Neural cell (in vitro differentiated cells): ENCODE measurements around the gene ZCCHC24. TPM values are rescaled to one million over a fixed set of nuclear protein-coding genes. Genes with fewer than 3 reads are reported as not detected.

Source experiments
- H2AFZ ChIP-seq: fragments of 200-600, 300-800 bp; sonication (generic), shearing (Covaris generic); 2 replicates; pipeline ENCODE4 v1.6.0; 2014; ENCODE audit warnings: low read depth, mild to moderate bottlenecking, antibody characterized with exemption, low read length, moderate library complexity
- H3F3A ChIP-seq: fragments of 200-600 bp; shearing (Covaris generic); 2 replicates; pipeline ENCODE4 v1.6.1; 2016; ENCODE audit warnings: mild to moderate bottlenecking, moderate library complexity, mixed read lengths, antibody characterized with exemption, low read length; ENCODE audit not compliant: insufficient read depth, poor library complexity, severe bottlenecking
- H3K27ac ChIP-seq: fragments of 200-600, 300-800 bp; sonication (generic), shearing (Covaris generic); 2 replicates; pipeline ENCODE4 v1.5.1; 2014; ENCODE audit warnings: mild to moderate bottlenecking, low read length, moderate library complexity
- H3K27me3 ChIP-seq: fragments of 300-800, 200-600 bp; sonication (generic), shearing (Covaris generic); 2 replicates; pipeline ENCODE4 v1.6.0; 2014; ENCODE audit warnings: mild to moderate bottlenecking, low read depth, low read length, moderate library complexity; ENCODE audit not compliant: insufficient read depth
- H3K36me3 ChIP-seq: fragments of 300-800, 200-600 bp; sonication (generic), shearing (Covaris generic); 2 replicates; pipeline ENCODE4 v1.5.1; 2014; ENCODE audit warnings: mild to moderate bottlenecking, antibody characterized with exemption, low read length, moderate library complexity; ENCODE audit not compliant: insufficient read depth
- H3K4me2 ChIP-seq: fragments of 300-800, 200-600 bp; sonication (generic), shearing (Covaris generic); 2 replicates; pipeline ENCODE4 v1.6.0; 2014; ENCODE audit warnings: mild to moderate bottlenecking, low read length
- H3K4me3 ChIP-seq: fragments of 300-800, 200-600 bp; sonication (generic), shearing (Covaris generic); 2 replicates; pipeline ENCODE4 v1.5.1; 2014; ENCODE audit warnings: mild to moderate bottlenecking, low read length, moderate library complexity
- H3K79me2 ChIP-seq: fragments of 200-600 bp; shearing (Covaris generic); replicated peaks from 2 replicates; pipeline ENCODE4 v1.6.0; 2014; ENCODE audit warnings: mild to moderate bottlenecking, low read length, moderate library complexity; ENCODE audit not compliant: insufficient read depth
- H3K9ac ChIP-seq: fragments of 300-800, 200-600 bp; sonication (generic), shearing (Covaris generic); 2 replicates; pipeline ENCODE4 v1.6.1; 2016; ENCODE audit warnings: mild to moderate bottlenecking, low read length, mixed read lengths
- H3K9me2 ChIP-seq: fragments of 200-600 bp; shearing (Covaris generic); 2 replicates; pipeline ENCODE4 v1.6.1; 2016; ENCODE audit warnings: mild to moderate bottlenecking, low read length, mixed read lengths; ENCODE audit not compliant: insufficient read depth
- H3K9me3 ChIP-seq: fragments of 200-600, 300-800 bp; sonication (generic), shearing (Covaris generic); 2 replicates; pipeline ENCODE4 v1.6.1; 2016; ENCODE audit warnings: mild to moderate bottlenecking, mixed run types, low read length, moderate library complexity, mixed read lengths
- H4K20me1 ChIP-seq: fragments of 200-600 bp; shearing (Covaris generic); 2 replicates; pipeline ENCODE4 v1.6.1; 2016; ENCODE audit warnings: mild to moderate bottlenecking, mixed run types; ENCODE audit not compliant: insufficient read depth
- CTCF ChIP-seq: fragments of 450-650 bp; IDR thresholded peaks from 2 replicates; pipeline ENCODE4 v1.5.1; 2014; ENCODE audit warnings: antibody characterized with exemption, mild to moderate bottlenecking, moderate library complexity; ENCODE audit not compliant: poor library complexity, severe bottlenecking
- EP300 ChIP-seq: fragments of 450-650 bp; conservative IDR thresholded peaks from 2 replicates; pipeline ENCODE4 v1.6.1; 2014; ENCODE audit warnings: antibody characterized with exemption, mild to moderate bottlenecking, moderate library complexity; ENCODE audit not compliant: poor library complexity, severe bottlenecking
- EZH2 ChIP-seq: fragments of 200-600, 300-800 bp; shearing (Covaris generic), sonication (generic); IDR thresholded peaks from 2 replicates; pipeline ENCODE4 v1.6.1; 2014; ENCODE audit warnings: antibody characterized with exemption, low read length, borderline replicate concordance, mild to moderate bottlenecking; ENCODE audit not compliant: insufficient read depth, poor library complexity, severe bottlenecking
- MXI1 ChIP-seq: fragments of 450-650 bp; conservative IDR thresholded peaks from 2 replicates; pipeline ENCODE4 v1.6.1; 2014; ENCODE audit warnings: antibody characterized with exemption, mild to moderate bottlenecking; ENCODE audit not compliant: poor library complexity, severe bottlenecking
- POLR2AphosphoS5 ChIP-seq: IDR thresholded peaks from 2 replicates; pipeline ENCODE4 v1.6.1; 2012
- RAD21 ChIP-seq: fragments of 450-650 bp; conservative IDR thresholded peaks from 2 replicates; pipeline ENCODE4 v1.6.1; 2014; ENCODE audit warnings: antibody characterized with exemption, mild to moderate bottlenecking, moderate library complexity
- REST ChIP-seq: IDR thresholded peaks from 2 replicates; pipeline ENCODE4 v1.6.1; 2012; ENCODE audit warnings: borderline replicate concordance
- SMC3 ChIP-seq: fragments of 450-650 bp; conservative IDR thresholded peaks from 2 replicates; pipeline ENCODE4 v1.6.1; 2014; ENCODE audit warnings: antibody characterized with exemption, mild to moderate bottlenecking, moderate library complexity; ENCODE audit not compliant: poor library complexity
- TAF1 ChIP-seq: IDR thresholded peaks from 2 replicates; pipeline ENCODE4 v1.6.1; 2012; ENCODE audit warnings: low read depth
- polyA plus RNA-seq: library from polyadenylated mRNA; depleted of rRNA; stranded (reverse); fragments of >200 nt; gene quantifications from 2 replicates; pipeline ENCODE4 v1.2.3, GENCODE V29; 2014

ZCCHC24 gene
- polyA plus RNA-seq, 1 donor from 2014 or later = not detected

DNA sequence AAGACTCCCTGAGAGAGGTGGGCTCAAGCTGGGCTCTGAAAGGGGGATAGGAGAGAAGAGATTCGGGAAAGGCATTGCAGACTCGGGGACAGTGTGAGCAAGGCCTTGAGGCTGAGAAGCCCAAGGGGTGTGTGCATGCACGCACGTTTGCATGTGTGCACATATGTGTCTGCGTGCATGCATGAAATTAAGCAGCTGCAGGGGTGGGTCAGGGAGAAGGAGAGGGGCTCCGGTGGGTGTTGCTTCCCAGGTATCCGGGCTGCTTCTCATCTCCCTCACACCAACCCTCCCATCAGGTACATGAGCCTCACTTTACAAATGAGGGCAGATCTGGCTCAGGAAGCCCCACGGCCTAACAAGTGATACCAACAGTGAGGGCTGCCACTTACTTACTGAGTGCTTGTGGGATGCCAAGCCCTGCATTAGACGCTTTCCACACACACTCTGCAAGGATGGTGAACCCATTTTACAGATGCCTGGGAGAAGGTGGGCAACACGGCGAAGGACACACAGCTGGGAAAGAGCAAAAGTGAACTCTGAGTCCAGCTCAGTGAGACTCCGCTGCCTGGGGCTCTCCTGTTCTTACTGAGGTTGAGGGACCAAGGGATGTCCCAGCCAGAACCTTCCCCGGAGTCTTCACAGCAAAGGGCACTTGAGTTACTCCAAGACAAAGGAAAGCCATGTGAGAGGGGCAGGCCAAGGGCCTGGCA lies 26.4 kb downstream of the ZCCHC24 start:
- Histone ChIP-seq H2AFZ (no peak overlapping the region), H3K9me3 (no peaks in the 10 kb centered on the region), H3K9ac (no peak overlapping the region), H3K27ac (no peak overlapping the region), H3K4me3 (no peak overlapping the region), H4K20me1 (no peaks in the 10 kb centered on the region), H3F3A (no peaks in the 10 kb centered on the region), H3K36me3 (no peaks in the 10 kb centered on the region), H3K79me2 (no peaks in the 10 kb centered on the region), H3K27me3 (no peaks in the 10 kb centered on the region), H3K9me2 (no peaks in the 10 kb centered on the region), H3K4me2 (no peak overlapping the region)
- TF ChIP-seq REST = no peak

DNA sequence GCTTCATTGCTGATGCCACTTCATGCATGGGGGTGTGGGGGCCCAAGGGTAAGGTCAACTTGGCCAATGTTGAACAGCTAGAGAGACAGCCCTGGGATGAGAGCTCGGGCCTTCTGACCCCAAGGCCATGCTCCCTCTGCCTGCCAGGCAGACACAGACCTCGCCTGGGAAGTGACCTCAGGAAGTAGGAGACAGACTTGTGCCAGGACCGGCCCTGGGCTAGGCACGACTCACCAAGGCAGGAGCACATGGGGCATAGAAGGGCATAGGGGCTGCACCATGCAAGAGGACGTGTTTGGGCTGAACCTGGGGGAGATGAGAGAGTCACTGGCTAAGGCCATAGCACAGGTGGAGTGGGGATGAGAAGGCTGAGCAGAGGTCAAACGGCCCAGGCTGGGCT lies 27.1 kb downstream of the ZCCHC24 start:
- no peak overlapping the region for H3K4me3 ChIP-seq
- TF ChIP-seq CTCF = no peak
- H3K9ac ChIP-seq = no peak overlapping the region

GRCh38 chr10:79417731-79418130 lies 27.7 kb downstream of the ZCCHC24 start:
- no peaks in the 10 kb centered on the region for H4K20me1 ChIP-seq
- no peak overlapping the region for H3K9ac ChIP-seq
- H3K4me3 ChIP-seq = no peak overlapping the region
- no peaks in the 10 kb centered on the region for H3K27me3 ChIP-seq
- H2AFZ ChIP-seq = no peak overlapping the region
- TF ChIP-seq EZH2 = no peak
- no peak for TF ChIP-seq TAF1
- no peak for TF ChIP-seq REST
- no peak for TF ChIP-seq RAD21
- no peak for TF ChIP-seq POLR2AphosphoS5
- TF ChIP-seq CTCF = no peak
- TF ChIP-seq MXI1 = no peak
- no peak for TF ChIP-seq SMC3
- TF ChIP-seq EP300 = no peak
- H3K4me2 ChIP-seq = no peak overlapping the region
- H3K9me2 ChIP-seq = no peaks in the 10 kb centered on the region
- H3K79me2 ChIP-seq = no peaks in the 10 kb centered on the region
- H3K9me3 ChIP-seq = no peaks in the 10 kb centered on the region
- no peaks in the 10 kb centered on the region for H3K36me3 ChIP-seq
- no peak overlapping the region for H3K27ac ChIP-seq
- no peaks in the 10 kb centered on the region for H3F3A ChIP-seq

More for the DNA sequence above, 27.1 kb downstream of the ZCCHC24 start:
- Histone ChIP-seq H3F3A (no peaks in the 10 kb centered on the region), H3K27ac (no peak overlapping the region), H3K9me2 (no peaks in the 10 kb centered on the region), H3K4me2 (no peak overlapping the region), H3K36me3 (no peaks in the 10 kb centered on the region), H4K20me1 (no peaks in the 10 kb centered on the region), H3K27me3 (no peaks in the 10 kb centered on the region), H3K9me3 (no peaks in the 10 kb centered on the region), H3K79me2 (no peaks in the 10 kb centered on the region), H2AFZ (no peak overlapping the region)
